ENCODE data around the gene ZNF598. TPM values are rescaled to one million over a fixed set of nuclear protein-coding genes. Genes with fewer than 3 reads are reported as not detected.

The ZNF598 gene
- total and polyA plus RNA-seq, 2 experiments from 2014 or later, result 8.5 to 48.6 TPM

DNA sequence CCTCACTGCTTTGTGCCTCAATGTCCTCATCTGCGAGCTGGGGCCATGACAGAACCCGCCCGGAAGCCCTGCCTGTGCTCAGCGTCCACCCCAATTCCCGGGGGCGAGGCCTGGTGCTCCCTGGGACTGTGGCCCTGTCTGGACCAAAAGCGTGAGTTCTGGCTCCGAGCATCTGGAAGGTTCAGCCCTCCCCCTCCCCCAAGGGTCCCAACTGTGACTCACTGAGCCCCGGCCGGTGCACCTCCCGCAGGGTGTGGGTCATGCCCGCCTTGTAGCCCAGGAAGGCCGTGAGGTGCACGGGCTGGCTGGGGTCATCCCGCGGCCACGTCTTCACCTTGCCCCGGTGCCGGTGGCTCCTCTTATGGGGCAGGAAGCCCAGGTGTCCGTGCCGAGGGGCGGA, 55.9 kb downstream of the ZNF598 start:
- no peaks in the 10 kb centered on the region for H3K36me3 Mint-ChIP-seq (ENCODE audit: low read depth)
- no peaks in the 10 kb centered on the region for H3K9me2 ChIP-seq (ENCODE audit: insufficient read depth)
- no peaks in the 10 kb centered on the region for H3K36me3 ChIP-seq (ENCODE audit: insufficient read depth)
- H3K27me3 Mint-ChIP-seq (ENCODE audit: insufficient read depth, low read depth, poor library complexity), result peaks cover 6% of the 10 kb centered on the region
- H3K4me3 Mint-ChIP-seq, result no peak overlapping the region
- no peak for ATAC-seq
- H3K4me3 ChIP-seq, result no peak overlapping the region
- H3K79me2 ChIP-seq (replicated peaks; ENCODE audit: insufficient read depth), result no peaks in the 10 kb centered on the region
- H2AFZ ChIP-seq, result no peak overlapping the region
- TF ChIP-seq, protein P1, sequence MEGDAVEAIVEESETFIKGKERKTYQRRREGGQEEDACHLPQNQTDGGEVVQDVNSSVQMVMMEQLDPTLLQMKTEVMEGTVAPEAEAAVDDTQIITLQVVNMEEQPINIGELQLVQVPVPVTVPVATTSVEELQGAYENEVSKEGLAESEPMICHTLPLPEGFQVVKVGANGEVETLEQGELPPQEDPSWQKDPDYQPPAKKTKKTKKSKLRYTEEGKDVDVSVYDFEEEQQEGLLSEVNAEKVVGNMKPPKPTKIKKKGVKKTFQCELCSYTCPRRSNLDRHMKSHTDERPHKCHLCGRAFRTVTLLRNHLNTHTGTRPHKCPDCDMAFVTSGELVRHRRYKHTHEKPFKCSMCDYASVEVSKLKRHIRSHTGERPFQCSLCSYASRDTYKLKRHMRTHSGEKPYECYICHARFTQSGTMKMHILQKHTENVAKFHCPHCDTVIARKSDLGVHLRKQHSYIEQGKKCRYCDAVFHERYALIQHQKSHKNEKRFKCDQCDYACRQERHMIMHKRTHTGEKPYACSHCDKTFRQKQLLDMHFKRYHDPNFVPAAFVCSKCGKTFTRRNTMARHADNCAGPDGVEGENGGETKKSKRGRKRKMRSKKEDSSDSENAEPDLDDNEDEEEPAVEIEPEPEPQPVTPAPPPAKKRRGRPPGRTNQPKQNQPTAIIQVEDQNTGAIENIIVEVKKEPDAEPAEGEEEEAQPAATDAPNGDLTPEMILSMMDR (conservative IDR thresholded peaks at IDR 0.05; ENCODE audit: low read depth in 2 of 2), result no peak
- TF ChIP-seq, protein P2, sequence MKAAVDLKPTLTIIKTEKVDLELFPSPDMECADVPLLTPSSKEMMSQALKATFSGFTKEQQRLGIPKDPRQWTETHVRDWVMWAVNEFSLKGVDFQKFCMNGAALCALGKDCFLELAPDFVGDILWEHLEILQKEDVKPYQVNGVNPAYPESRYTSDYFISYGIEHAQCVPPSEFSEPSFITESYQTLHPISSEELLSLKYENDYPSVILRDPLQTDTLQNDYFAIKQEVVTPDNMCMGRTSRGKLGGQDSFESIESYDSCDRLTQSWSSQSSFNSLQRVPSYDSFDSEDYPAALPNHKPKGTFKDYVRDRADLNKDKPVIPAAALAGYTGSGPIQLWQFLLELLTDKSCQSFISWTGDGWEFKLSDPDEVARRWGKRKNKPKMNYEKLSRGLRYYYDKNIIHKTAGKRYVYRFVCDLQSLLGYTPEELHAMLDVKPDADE (IDR thresholded peaks at IDR 0.05), result no peak
- no peak for TF ChIP-seq EZH2phosphoT487 (IDR thresholded peaks at IDR 0.05; ENCODE audit: unreplicated experiment)
- no peak overlapping the region for H3K4me2 ChIP-seq
- peaks cover 7% of the 10 kb centered on the region for H3F3A ChIP-seq (replicated peaks; ENCODE audit: low read depth)
- no peaks in the 10 kb centered on the region for H3K27me3 ChIP-seq (ENCODE audit: insufficient read depth)
- H3K4me1 Mint-ChIP-seq, result no peaks in the 10 kb centered on the region; the same call in 2 of the 3 replicates
- H3K27ac Mint-ChIP-seq, result no peak overlapping the region
- no peaks in the 10 kb centered on the region for H4K20me1 ChIP-seq (replicated peaks; ENCODE audit: insufficient read depth)
- DNase-seq (ENCODE audit: low spot score), result no peak
- no peak overlapping the region for H3K27ac ChIP-seq (ENCODE audit: low read depth)
- no peaks in the 10 kb centered on the region; the same call in 1 of the 2 replicates for H3K4me1 ChIP-seq (ENCODE audit: insufficient read depth)
- H3K9me3 Mint-ChIP-seq, result no peaks in the 10 kb centered on the region

DNA sequence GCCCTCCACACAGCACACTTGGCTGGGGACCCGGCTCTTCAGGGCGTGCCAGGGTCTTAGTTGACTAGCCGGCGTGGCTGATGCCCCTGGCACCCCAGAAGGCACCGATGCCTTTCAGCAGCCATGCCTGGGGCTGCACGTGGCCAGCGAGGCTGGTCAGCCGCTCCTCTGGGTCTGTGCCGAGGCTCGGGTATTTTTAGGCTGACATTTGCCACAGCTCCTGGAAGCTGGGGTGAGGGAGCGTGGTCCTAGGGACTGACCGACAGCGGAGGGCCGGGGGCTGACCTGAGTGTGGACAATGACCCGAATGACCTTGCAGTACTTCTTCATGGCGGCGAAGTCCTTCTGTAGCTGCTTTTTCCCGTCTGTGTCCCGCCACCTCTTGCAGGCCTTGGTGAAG, 59.1 kb downstream of the ZNF598 start:
- ATAC-seq, result no peak
- no peaks in the 10 kb centered on the region for H3K36me3 ChIP-seq (ENCODE audit: insufficient read depth)
- no peak overlapping the region for H2AFZ ChIP-seq
- H3F3A ChIP-seq (replicated peaks; ENCODE audit: low read depth), result no peaks in the 10 kb centered on the region
- no peaks in the 10 kb centered on the region for H3K9me3 Mint-ChIP-seq
- H3K27me3 ChIP-seq (ENCODE audit: insufficient read depth), result no peaks in the 10 kb centered on the region
- H3K4me2 ChIP-seq, result no peak overlapping the region
- H3K9me2 ChIP-seq (ENCODE audit: insufficient read depth), result no peaks in the 10 kb centered on the region
- H3K4me1 Mint-ChIP-seq, result no peaks in the 10 kb centered on the region; the same call in 2 of the 3 replicates
- H3K27ac Mint-ChIP-seq, result no peak overlapping the region
- H3K4me1 ChIP-seq (ENCODE audit: insufficient read depth), result no peaks in the 10 kb centered on the region
- DNase-seq (ENCODE audit: low spot score), result no peak
- no peak overlapping the region for H3K4me3 Mint-ChIP-seq
- no peak overlapping the region for H3K27ac ChIP-seq (ENCODE audit: low read depth)
- no peak overlapping the region for H3K4me3 ChIP-seq
- no peaks in the 10 kb centered on the region for H3K79me2 ChIP-seq (replicated peaks; ENCODE audit: insufficient read depth)
- H4K20me1 ChIP-seq (replicated peaks; ENCODE audit: insufficient read depth), result no peaks in the 10 kb centered on the region
- no peaks in the 10 kb centered on the region for H3K36me3 Mint-ChIP-seq (ENCODE audit: low read depth)
- peaks cover 3% of the 10 kb centered on the region for H3K27me3 Mint-ChIP-seq (ENCODE audit: insufficient read depth, low read depth, poor library complexity)
- TF ChIP-seq JUNB (IDR thresholded peaks at IDR 0.05; ENCODE audit: unreplicated experiment) (no peak), CREB1 (CRISPR knock-in tag; IDR thresholded peaks at IDR 0.05; ENCODE audit: low read depth) (no peak), ZNF114 (CRISPR knock-in tag; IDR thresholded peaks at IDR 0.05) (no peak), STAT1 (IDR thresholded peaks at IDR 0.05; ENCODE audit: unreplicated experiment) (no peak)
- TF ChIP-seq, protein P3, sequence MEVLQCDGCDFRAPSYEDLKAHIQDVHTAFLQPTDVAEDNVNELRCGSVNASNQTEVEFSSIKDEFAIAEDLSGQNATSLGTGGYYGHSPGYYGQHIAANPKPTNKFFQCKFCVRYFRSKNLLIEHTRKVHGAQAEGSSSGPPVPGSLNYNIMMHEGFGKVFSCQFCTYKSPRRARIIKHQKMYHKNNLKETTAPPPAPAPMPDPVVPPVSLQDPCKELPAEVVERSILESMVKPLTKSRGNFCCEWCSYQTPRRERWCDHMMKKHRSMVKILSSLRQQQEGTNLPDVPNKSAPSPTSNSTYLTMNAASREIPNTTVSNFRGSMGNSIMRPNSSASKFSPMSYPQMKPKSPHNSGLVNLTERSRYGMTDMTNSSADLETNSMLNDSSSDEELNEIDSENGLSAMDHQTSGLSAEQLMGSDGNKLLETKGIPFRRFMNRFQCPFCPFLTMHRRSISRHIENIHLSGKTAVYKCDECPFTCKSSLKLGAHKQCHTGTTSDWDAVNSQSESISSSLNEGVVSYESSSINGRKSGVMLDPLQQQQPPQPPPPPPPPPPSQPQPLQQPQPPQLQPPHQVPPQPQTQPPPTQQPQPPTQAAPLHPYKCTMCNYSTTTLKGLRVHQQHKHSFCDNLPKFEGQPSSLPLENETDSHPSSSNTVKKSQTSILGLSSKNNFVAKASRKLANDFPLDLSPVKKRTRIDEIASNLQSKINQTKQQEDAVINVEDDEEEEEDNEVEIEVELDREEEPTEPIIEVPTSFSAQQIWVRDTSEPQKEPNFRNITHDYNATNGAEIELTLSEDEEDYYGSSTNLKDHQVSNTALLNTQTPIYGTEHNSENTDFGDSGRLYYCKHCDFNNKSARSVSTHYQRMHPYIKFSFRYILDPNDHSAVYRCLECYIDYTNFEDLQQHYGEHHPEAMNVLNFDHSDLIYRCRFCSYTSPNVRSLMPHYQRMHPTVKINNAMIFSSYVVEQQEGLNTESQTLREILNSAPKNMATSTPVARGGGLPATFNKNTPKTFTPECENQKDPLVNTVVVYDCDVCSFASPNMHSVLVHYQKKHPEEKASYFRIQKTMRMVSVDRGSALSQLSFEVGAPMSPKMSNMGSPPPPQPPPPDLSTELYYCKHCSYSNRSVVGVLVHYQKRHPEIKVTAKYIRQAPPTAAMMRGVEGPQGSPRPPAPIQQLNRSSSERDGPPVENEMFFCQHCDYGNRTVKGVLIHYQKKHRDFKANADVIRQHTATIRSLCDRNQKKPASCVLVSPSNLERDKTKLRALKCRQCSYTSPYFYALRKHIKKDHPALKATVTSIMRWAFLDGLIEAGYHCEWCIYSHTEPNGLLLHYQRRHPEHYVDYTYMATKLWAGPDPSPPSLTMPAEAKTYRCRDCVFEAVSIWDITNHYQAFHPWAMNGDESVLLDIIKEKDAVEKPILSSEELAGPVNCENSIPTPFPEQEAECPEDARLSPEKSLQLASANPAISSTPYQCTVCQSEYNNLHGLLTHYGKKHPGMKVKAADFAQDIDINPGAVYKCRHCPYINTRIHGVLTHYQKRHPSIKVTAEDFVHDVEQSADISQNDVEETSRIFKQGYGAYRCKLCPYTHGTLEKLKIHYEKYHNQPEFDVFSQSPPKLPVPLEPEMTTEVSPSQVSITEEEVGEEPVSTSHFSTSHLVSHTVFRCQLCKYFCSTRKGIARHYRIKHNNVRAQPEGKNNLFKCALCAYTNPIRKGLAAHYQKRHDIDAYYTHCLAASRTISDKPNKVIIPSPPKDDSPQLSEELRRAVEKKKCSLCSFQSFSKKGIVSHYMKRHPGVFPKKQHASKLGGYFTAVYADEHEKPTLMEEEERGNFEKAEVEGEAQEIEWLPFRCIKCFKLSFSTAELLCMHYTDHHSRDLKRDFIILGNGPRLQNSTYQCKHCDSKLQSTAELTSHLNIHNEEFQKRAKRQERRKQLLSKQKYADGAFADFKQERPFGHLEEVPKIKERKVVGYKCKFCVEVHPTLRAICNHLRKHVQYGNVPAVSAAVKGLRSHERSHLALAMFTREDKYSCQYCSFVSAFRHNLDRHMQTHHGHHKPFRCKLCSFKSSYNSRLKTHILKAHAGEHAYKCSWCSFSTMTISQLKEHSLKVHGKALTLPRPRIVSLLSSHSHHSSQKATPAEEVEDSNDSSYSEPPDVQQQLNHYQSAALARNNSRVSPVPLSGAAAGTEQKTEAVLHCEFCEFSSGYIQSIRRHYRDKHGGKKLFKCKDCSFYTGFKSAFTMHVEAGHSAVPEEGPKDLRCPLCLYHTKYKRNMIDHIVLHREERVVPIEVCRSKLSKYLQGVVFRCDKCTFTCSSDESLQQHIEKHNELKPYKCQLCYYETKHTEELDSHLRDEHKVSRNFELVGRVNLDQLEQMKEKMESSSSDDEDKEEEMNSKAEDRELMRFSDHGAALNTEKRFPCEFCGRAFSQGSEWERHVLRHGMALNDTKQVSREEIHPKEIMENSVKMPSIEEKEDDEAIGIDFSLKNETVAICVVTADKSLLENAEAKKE (CRISPR knock-in tag; IDR thresholded peaks at IDR 0.05), result no peak
- TF ChIP-seq, protein P4, sequence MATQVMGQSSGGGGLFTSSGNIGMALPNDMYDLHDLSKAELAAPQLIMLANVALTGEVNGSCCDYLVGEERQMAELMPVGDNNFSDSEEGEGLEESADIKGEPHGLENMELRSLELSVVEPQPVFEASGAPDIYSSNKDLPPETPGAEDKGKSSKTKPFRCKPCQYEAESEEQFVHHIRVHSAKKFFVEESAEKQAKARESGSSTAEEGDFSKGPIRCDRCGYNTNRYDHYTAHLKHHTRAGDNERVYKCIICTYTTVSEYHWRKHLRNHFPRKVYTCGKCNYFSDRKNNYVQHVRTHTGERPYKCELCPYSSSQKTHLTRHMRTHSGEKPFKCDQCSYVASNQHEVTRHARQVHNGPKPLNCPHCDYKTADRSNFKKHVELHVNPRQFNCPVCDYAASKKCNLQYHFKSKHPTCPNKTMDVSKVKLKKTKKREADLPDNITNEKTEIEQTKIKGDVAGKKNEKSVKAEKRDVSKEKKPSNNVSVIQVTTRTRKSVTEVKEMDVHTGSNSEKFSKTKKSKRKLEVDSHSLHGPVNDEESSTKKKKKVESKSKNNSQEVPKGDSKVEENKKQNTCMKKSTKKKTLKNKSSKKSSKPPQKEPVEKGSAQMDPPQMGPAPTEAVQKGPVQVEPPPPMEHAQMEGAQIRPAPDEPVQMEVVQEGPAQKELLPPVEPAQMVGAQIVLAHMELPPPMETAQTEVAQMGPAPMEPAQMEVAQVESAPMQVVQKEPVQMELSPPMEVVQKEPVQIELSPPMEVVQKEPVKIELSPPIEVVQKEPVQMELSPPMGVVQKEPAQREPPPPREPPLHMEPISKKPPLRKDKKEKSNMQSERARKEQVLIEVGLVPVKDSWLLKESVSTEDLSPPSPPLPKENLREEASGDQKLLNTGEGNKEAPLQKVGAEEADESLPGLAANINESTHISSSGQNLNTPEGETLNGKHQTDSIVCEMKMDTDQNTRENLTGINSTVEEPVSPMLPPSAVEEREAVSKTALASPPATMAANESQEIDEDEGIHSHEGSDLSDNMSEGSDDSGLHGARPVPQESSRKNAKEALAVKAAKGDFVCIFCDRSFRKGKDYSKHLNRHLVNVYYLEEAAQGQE (IDR thresholded peaks at IDR 0.05; ENCODE audit: unreplicated experiment), result no peak

All from GM23338 (cell line).